PC-9 (cell line): ENCODE data around the gene ELK4. TPM values are rescaled to one million over a fixed set of nuclear protein-coding genes. Genes with fewer than 3 reads are reported as not detected.

ENCODE experiments used
- BruUV-seq: library from RNA; stranded (reverse); fragments of 400-500 nt; replicated peaks from 2 replicates; lab custom pipeline; 2021; lab: Mats Ljungman, UMichigan
- CTCF ChIA-PET: fragments of 300-600 bp; sonication (Branson Sonifier 250); formaldehyde crosslinking; loops from one replicate; lab custom pipeline; 2022; ENCODE audit warnings: antibody characterized with exemption; lab: Charles Lee
- POLR2A ChIA-PET: fragments of 300-600 bp; sonication (Branson Sonifier 250); formaldehyde crosslinking; loops from one replicate; lab custom pipeline; 2022; ENCODE audit warnings: antibody characterized with exemption; ENCODE audit not compliant: unreplicated experiment; lab: Charles Lee
- DNase-seq, 2 experiments: peaks; one replicate each; pipeline versions ENCODE4 v3.0.0 to v3.0.0-alpha.2; 2015 to 2022; ENCODE audit warnings: mixed read lengths in 1 of 2
- H2AFZ ChIP-seq: fragments of 200-600 bp; sonication (generic); 2 replicates; pipeline ENCODE4 v1.8.1; 2017; ENCODE audit warnings: antibody characterized with exemption
- H3F3A ChIP-seq: fragments of 200-600 bp; sonication (generic); 2 replicates; pipeline ENCODE4 v1.8.1; 2017; ENCODE audit warnings: antibody characterized with exemption, mild to moderate bottlenecking, low read depth; ENCODE audit not compliant: insufficient read depth
- H3K27ac ChIP-seq: fragments of 200-600 bp; sonication (generic); 2 replicates; pipeline ENCODE4 v1.6.1; 2016; ENCODE audit warnings: mixed run types
- H3K27me3 ChIP-seq: fragments of 200-600 bp; sonication (generic); 2 replicates; pipeline ENCODE4 v1.6.1; 2016; ENCODE audit warnings: low read depth, mixed run types; ENCODE audit not compliant: insufficient read depth
- H3K36me3 ChIP-seq: fragments of 200-600 bp; sonication (generic); 2 replicates; pipeline ENCODE4 v1.6.1; 2016; ENCODE audit warnings: low read depth, mixed run types
- H3K4me1 ChIP-seq: fragments of 200-600 bp; sonication (generic); replicated peaks from 2 replicates; pipeline ENCODE4 v1.6.1; 2016; ENCODE audit warnings: mixed run types; ENCODE audit not compliant: insufficient read depth
- H3K4me2 ChIP-seq: fragments of 200-600 bp; sonication (generic); 2 replicates; pipeline ENCODE4 v1.6.1; 2017; ENCODE audit warnings: mixed run types
- H3K4me3 ChIP-seq: fragments of 200-600 bp; sonication (generic); 2 replicates; pipeline ENCODE4 v1.6.1; 2016; ENCODE audit warnings: mixed run types
- H3K79me2 ChIP-seq: fragments of 200-600 bp; sonication (generic); 2 replicates; pipeline ENCODE4 v1.6.1; 2017; ENCODE audit warnings: low read depth, mixed run types
- H3K9me2 ChIP-seq: fragments of 200-600 bp; sonication (generic); 2 replicates; pipeline ENCODE4 v1.8.1; 2017; ENCODE audit warnings: mild to moderate bottlenecking; ENCODE audit not compliant: insufficient read depth
- H3K9me3 ChIP-seq: fragments of 200-600 bp; sonication (generic); 2 replicates; pipeline ENCODE4 v1.8.1; 2016; ENCODE audit warnings: low read depth; ENCODE audit not compliant: insufficient read depth
- H4K20me1 ChIP-seq: fragments of 200-600 bp; sonication (generic); 2 replicates; pipeline ENCODE4 v1.8.1; 2017; ENCODE audit not compliant: insufficient read depth
- EZH2 ChIP-seq: fragments of 200-600 bp; sonication (generic); IDR thresholded peaks from 2 replicates; pipeline ENCODE4 v1.8.0; 2017; ENCODE audit warnings: antibody characterized with exemption, low read depth
- intact Hi-C: fragments of 100-400 bp; cut with micrococcal nuclease; formaldehyde crosslinking; loops from one replicate; pipeline ENCODE4 v1.10.0; 2022; ENCODE audit not compliant: unreplicated experiment
- total RNA-seq: library from RNA; stranded (reverse); gene quantifications from 2 replicates; pipeline ENCODE4 v1.2.3, GENCODE V29; 2021
- TF ChIP-seq, protein P1 (sequence below): fragments of 200-600 bp; sonication (generic); conservative IDR thresholded peaks from 2 replicates; pipeline ENCODE4 v1.6.1; 2017; ENCODE audit warnings: mixed run types, antibody characterized with exemption, mild to moderate bottlenecking, moderate library complexity

ELK4 gene
- total RNA-seq, 1 experiment from 2014 or later, result 48.1 TPM

GRCh38 chr1:205664399-205665017 lies 32.7 kb upstream of the ELK4 start:
- Histone ChIP-seq H3K4me3 (peak overlapping the region; percentile 47; the same call in 1 of the 2 replicates), H3K79me2 (peaks cover 49% of the 10 kb centered on the region), H3F3A (peaks cover 52% of the 10 kb centered on the region), H3K9me2 (no peaks in the 10 kb centered on the region), H3K27ac (peak overlapping the region; percentile 90), H4K20me1 (no peaks in the 10 kb centered on the region), H3K27me3 (no peaks in the 10 kb centered on the region), H3K36me3 (0 out of 2 replicates have a peak, but pooled peaks cover 16% of the 10 kb centered on the region), H3K9me3 (no peaks in the 10 kb centered on the region), H3K4me1 (peaks cover 80% of the 10 kb centered on the region), H2AFZ (peak overlapping the region; percentile 70), H3K4me2 (peak overlapping the region; percentile 96)
- BruUV-seq, result no TSS peak
- DNase-seq, result peak; percentile 81 to 95
- intact Hi-C loops, result loop anchor here (1.0 to 5.0 kb wide), 3 partner anchors 16 to 443 kb away; partner anchors contain the start of gene SLC45A3
- TF ChIP-seq, protein P1, sequence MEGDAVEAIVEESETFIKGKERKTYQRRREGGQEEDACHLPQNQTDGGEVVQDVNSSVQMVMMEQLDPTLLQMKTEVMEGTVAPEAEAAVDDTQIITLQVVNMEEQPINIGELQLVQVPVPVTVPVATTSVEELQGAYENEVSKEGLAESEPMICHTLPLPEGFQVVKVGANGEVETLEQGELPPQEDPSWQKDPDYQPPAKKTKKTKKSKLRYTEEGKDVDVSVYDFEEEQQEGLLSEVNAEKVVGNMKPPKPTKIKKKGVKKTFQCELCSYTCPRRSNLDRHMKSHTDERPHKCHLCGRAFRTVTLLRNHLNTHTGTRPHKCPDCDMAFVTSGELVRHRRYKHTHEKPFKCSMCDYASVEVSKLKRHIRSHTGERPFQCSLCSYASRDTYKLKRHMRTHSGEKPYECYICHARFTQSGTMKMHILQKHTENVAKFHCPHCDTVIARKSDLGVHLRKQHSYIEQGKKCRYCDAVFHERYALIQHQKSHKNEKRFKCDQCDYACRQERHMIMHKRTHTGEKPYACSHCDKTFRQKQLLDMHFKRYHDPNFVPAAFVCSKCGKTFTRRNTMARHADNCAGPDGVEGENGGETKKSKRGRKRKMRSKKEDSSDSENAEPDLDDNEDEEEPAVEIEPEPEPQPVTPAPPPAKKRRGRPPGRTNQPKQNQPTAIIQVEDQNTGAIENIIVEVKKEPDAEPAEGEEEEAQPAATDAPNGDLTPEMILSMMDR, result no peak
- no peak for TF ChIP-seq EZH2
- POLR2A ChIA-PET, result no interaction called here
- CTCF ChIA-PET, result interaction anchor here (1.2 kb wide), 1 partner anchor 47 kb away, joined by 11 read pairs; no protein-coding TSS in a partner anchor

GRCh38 chr1:205663286-205663936 lies 31.6 kb upstream of the ELK4 start:
- TF ChIP-seq, protein P1, result no peak
- no peak for TF ChIP-seq EZH2
- POLR2A ChIA-PET, result no interaction called here
- H3K27ac ChIP-seq, result peak overlapping the region; percentile 90

DNA sequence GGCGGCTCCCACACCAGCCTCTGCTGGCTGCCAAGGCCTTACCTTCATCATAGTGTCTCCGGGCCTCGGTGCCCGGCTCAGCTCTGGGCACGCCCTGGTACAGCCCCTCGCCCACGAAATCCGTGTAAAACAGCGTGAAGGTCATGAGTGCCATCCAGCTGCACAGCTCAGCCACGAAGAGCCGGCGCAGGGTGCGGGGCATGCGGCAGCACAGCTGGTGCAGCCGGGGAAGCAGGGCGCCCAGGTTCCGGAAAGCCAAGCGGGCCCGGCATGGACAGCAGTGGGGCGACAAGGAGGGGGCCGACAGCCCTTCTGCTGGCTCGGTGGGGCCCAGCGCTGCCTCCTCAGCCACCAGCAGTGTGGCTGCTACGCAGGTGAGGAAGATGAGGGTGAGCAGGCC lies 31.0 kb upstream of the ELK4 start:
- Histone ChIP-seq H3K27me3 (no peaks in the 10 kb centered on the region), H3K27ac (no peak overlapping the region), H3K4me2 (no peak overlapping the region; the same call in 1 of the 2 replicates), H3K79me2 (peaks cover 32% of the 10 kb centered on the region), H3K4me1 (peaks cover 63% of the 10 kb centered on the region), H3K9me2 (no peaks in the 10 kb centered on the region), H2AFZ (no peak overlapping the region), H3F3A (peaks cover 48% of the 10 kb centered on the region), H3K4me3 (no peak overlapping the region), H3K9me3 (no peaks in the 10 kb centered on the region), H3K36me3 (0 out of 2 replicates have a peak, but pooled peaks cover 22% of the 10 kb centered on the region), H4K20me1 (no peaks in the 10 kb centered on the region)
- CTCF ChIA-PET, result no interaction called here
- intact Hi-C loops, result loop anchor here (5.0 kb wide), 1 partner anchor 445 kb away; no protein-coding TSS in a partner anchor
- no TSS peak for BruUV-seq
- no peak for DNase-seq
- POLR2A ChIA-PET, result no interaction called here
- TF ChIP-seq, protein P1, result no peak
- TF ChIP-seq EZH2, result no peak

More at GRCh38 chr1:205663286-205663936, 31.6 kb upstream of the ELK4 start:
- Histone ChIP-seq H3K4me3 (peak overlapping the region; percentile 47; the same call in 1 of the 2 replicates), H3F3A (peaks cover 53% of the 10 kb centered on the region), H3K4me2 (peak overlapping the region; percentile 96), H3K9me2 (no peaks in the 10 kb centered on the region), H3K27me3 (no peaks in the 10 kb centered on the region), H3K4me1 (peaks cover 69% of the 10 kb centered on the region), H2AFZ (no peak overlapping the region), H3K36me3 (0 out of 2 replicates have a peak, but pooled peaks cover 22% of the 10 kb centered on the region), H3K79me2 (peaks cover 38% of the 10 kb centered on the region), H3K9me3 (no peaks in the 10 kb centered on the region), H4K20me1 (no peaks in the 10 kb centered on the region)
- no TSS peak for BruUV-seq
- intact Hi-C loops, result loop anchor here (5.0 kb wide), 1 partner anchor 444 kb away; no protein-coding TSS in a partner anchor
- no peak for DNase-seq
- CTCF ChIA-PET, result interaction anchor here (1.2 kb wide), 1 partner anchor 49 kb away, joined by 11 read pairs; no protein-coding TSS in a partner anchor
